MV-4-11 (cell line): ENCODE measurements around the gene MTRF1L.
"Not testable (repeated sequence)": the region's sequence is repeated elsewhere in the genome, so short reads cannot be mapped to it uniquely, and the experiment has no call there.

Experiments used
- DNase-seq: peaks from one replicate; lab custom pipeline; 2025; lab: John Stamatoyannopoulos, UW

The MTRF1L gene

GRCh38 chr6:152969688-152970418, 32.7 kb downstream of the MTRF1L start:
- DNase-seq: no peak

DNA sequence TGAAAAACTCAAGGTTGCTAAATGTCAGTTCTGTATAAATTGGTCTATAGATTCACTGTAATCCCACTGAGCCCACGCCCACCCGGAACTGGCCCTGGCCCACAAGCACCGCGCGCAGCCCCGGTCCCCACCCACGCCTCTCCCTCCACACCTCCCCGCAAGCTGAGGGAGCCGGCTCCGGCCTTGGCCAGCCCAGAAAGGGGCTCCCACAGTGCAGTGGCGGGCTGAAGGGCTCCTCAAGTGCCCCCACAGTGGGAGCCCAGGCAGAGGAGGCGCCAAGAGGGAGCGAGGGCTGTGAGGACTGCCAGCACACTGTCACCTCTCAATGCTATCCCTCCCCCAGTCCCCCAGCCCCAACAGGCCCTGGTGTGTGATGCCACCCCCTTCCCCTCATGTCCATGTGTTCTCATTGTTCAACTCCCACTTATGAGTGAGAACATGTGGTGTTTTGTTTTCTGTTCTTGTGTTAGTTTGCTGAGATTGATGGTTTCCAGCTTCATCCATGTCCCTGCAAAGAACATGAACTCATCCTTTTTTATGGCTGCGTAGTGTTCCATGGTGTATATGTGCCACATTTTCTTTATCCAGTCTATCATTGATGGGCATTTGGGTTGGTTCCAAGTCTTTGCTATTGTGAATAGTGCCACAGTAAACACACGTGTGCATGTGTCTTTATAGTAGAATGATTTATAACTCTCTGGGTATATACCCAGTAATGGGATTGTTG, 36.2 kb downstream of the MTRF1L start:
- not testable (repeated sequence) for DNase-seq

DNA sequence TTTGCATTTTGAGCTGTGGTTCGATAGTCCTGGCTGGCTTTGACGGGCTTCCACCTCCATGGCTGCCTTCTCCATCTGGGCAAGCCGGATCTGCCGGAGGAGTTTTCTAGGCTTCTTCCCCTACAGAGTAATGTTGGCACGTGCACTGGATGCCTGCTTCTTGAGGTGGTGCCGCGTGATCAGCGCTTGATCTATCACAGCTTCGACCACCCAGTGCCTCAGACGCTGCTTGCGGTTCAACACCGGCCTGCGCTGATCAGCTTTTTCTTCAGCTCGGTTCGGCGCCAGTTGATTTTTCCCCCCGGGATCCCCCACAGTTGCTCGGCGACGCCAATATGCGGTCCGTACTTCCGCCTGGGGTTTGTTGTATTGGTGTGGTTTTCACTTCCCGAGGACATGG, 43.2 kb downstream of the MTRF1L start:
- DNase-seq: no peak

GRCh38 chr6:152957796-152958195, 44.7 kb downstream of the MTRF1L start:
- DNase-seq: no peak

DNA sequence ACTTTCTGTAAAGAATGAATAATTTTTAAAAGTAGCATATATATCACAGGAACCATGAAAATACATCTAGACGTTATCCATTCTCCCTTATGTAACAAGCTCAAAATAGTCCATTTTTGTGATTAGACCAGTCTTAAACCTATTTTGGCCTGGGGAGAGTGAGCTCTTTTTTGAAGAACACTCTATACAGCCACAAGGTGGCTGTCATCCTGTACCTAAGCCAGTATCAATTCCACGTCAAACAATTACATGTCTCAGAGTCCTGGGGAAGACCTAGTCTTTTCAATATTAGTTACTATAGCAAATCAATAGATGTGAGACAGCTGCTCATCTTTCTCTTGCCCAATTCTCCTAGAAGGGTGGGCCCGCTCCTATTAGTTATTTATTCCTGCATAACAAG, 48.1 kb downstream of the MTRF1L start:
- no peak for DNase-seq

DNA sequence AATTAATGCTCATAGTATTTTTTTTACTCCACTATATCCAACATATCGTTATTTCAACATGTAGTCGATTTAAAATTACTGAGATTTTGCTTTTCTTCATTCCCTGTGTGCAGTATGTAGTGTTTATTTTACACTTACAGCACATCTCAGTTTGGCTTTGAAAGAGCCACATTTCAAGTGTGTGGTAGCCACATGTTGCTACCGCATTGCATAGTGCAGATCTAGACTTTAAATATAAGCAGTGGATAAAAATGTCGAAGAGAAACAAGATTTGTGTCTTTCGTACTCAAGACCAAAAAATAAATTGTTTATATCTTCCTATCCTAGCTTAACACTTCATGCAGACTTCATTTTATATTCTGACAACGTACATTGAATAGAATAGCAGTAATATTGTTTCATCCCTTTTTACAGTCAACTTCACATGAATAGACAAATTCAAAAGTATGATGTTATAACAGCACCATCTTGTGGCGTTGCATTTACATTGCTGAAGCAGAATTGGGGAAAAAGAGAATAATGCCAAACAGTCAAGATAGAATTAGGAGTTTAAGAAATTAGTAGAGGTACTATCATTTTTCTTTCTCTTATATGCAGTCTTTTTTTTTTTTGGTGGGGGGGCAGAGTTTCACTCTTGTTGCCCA, 49.5 kb downstream of the MTRF1L start:
- peak; percentile 17 for DNase-seq

- DNase-seq: no peak
Measured at GRCh38 chr6:152952045-152952444, 50.5 kb downstream of the MTRF1L start.

DNA sequence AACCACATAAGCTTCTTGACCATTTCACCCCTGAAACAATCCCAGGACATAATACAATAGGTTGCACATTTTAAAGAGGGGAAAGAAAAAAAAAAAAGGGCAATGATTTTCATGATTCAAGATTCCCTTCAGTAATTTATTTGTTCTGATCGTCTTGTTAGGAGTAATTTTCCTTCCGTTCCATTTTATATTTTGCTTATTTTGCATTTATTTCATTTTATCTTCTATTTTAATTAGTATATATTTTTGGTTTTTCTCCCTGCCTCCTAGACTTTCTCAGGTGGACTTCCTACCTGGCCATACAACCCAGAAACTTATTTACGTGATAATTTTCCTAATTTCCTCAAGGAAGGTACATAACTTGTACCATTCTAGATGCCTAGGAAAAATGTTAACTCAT, 52.3 kb downstream of the MTRF1L start:
- no peak for DNase-seq

GRCh38 chr6:152948150-152948768, 54.2 kb downstream of the MTRF1L start:
- peak; percentile 36 for DNase-seq

DNA sequence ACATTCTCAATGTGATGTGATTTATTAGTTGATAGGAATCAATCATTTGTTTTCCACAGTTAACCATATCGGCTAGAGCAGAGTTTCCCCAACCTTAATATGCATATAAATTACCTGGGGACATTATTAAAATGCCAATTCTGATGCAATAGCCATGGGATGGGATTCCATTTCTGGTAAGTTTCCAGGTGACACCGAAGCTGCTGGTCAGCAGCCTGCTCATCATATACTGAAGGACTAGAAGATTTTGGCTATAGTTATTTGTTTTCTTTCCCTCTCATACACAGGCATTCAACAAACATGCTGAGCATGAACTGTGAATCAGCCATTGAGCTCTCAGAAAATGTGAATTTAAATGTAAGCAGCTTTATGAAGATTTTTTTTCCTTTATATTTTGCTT, 55.5 kb downstream of the MTRF1L start:
- DNase-seq: no peak

DNA sequence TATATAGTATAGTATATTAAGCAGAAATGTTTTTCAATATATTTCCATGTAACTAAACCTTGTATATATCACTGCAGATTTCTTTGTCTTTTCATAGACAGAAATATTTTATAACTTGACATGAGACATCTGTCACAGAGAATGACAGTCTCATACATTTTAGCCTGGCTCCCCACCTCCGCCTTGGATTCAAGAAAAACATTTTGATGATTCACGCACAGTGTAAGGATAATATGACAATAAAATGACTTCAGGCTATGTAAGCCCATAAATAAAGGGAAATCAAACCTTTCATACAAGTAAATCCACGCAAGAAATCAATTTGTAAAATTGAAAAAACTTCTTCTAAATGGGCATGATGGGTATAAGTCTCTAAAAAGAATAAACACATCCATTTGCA, 56.0 kb downstream of the MTRF1L start:
- DNase-seq: no peak

- peak; percentile 6 for DNase-seq
Measured at GRCh38 chr6:152943260-152943897, 59.1 kb downstream of the MTRF1L start.

- DNase-seq: no peak
Measured at GRCh38 chr6:152942319-152942869, 60.1 kb downstream of the MTRF1L start.

GRCh38 chr6:152941746-152942145, 60.8 kb downstream of the MTRF1L start:
- DNase-seq: no peak
